ENCODE data around the gene LRRK2.
"Not testable (repeated sequence)": the region's sequence is repeated elsewhere in the genome, so short reads cannot be mapped to it uniquely, and the experiment has no call there.

Gene LRRK2

DNA sequence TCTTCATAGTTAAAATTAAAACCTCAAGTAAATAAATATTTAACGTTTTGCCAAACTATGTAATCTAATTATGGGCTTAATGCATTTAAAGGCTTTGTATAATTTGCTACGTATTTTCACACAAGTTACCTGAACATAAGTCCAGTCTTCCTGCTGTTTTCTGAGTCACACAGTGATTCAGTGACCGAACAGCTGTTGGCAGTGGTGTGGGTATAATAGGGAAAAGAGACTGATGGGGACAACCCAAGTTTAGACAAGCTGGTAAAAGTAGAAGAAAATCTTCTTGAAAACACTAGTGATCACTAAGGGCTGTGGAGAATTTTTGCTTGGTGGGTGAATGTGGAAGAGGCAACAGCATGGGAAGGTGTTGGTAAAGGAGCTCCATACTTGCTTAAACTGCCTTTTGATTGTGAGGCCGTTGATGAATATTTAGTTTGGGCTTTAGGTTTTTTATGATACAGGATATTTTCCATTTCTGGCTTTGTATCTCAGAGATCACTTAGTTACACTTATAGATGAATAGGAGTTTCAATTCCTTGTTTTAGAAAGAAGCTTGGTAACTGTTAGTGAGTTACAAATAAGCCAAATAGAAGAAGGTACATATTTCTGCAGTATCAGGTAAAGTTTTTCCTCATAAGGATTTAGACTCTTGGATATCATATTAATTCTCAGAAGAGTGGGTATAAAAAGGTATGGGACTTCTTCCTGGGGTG is 23.9 kb downstream of the LRRK2 start:
- no peak for DNase-seq (ENCODE audit: low read depth)

DNA sequence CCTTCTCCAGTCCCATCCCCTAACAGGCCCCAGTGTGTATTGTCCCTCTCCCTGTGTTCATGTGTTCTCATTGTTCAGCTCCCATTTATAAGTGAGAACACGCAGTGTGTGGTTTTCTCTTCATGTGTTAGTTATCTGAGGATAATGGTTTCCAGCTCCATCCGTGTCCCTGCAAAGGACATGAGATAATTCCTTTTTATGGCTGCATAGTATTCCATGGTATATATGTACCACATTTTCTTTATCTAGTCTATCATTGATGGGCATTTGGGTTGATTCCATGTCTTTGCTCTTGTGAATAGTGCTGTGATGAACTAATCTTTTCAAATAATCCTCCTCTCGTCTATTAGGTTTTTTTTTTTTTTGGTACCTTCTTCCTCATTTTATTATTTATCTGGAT is 25.9 kb downstream of the LRRK2 start:
- DNase-seq (ENCODE audit: low read depth): not testable (repeated sequence)

DNA sequence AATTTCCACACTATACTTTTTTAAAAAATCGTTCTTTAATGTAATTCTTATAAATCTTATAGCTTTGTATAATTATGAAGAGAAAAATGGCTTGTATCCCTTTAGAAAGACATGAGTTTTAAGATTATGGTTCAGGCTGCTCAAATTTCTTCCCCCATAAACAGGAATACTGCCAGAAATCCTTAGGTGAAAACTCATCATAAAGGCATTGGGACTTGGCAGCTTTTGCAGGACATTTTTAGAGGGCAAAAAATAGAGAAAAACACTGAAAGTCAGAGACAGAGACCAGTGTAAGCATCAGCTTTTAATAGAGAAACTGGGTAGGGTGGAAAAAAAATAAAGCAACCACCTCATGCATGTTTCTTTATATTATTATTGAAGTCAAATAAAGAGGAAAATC is 29.1 kb downstream of the LRRK2 start:
- no peak for DNase-seq (ENCODE audit: low read depth)

DNA sequence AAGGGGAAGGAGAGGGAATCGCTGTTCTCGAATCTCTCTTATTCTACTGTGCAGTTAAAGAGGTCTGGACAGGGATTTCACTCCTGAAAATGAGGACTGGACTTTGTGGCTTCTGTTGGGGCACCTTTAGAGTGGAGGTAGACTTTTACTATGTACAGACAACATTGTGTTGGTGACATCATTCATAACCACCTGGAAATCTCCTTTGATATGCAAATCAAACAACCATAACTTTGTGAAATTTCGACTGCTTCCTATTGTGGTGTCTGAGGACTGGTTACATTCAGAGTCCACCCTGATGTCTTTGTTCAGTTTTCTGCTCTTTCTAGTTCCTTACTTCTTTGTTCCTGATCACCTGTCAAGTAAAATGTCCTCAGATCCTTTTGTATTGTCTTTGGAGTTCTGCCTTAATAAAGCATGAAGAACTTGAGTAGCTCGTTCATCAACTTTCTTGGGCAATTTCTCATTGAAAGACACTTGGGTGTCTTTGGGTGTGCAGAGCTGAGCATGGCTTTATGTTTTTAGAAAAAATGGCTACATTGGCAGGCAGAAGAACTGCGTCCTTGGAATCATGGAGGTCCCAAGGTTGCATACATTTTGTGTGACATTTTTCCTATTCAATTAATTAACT is 29.8 kb downstream of the LRRK2 start:
- no peak for DNase-seq (ENCODE audit: low read depth)

DNA sequence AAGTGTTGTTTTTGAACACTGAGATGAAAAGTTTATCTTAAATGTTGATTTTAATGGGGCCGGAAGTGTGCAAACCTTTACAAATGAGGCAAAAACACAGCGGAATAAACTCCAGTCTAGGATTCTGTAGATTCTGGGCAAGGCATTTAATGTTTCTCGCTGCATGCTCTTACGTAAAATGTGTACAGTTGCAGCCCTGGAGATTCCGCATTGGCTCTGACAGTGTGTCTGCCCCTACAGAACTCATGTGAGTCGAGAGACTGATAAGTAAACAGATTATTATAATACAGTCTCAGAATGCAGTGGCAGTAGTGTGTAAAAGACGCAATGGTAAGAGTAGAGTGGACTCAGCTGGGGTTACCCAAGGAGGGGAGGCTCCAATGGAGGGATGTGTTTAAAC is 33.6 kb downstream of the LRRK2 start:
- DNase-seq (ENCODE audit: low read depth): no peak

DNA sequence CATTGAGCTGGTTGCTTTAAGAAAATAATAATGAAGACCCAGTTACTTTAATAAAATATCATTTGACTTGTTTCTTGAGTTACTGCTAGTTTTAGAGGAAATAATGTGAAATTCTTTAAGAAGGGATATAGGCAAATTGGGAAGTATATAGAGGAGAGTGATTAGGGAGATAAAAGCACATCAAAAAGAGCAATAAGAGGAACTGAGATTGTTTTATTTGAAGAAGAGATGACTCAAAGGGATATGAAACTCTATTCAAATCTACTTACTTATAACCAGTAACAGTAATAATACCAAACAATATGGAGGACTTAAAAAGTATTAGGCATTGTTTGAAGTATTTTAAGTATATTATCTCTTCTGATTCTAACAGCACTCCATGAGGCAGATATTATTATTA is 37.1 kb downstream of the LRRK2 start:
- DNase-seq (ENCODE audit: low read depth): no peak

DNA sequence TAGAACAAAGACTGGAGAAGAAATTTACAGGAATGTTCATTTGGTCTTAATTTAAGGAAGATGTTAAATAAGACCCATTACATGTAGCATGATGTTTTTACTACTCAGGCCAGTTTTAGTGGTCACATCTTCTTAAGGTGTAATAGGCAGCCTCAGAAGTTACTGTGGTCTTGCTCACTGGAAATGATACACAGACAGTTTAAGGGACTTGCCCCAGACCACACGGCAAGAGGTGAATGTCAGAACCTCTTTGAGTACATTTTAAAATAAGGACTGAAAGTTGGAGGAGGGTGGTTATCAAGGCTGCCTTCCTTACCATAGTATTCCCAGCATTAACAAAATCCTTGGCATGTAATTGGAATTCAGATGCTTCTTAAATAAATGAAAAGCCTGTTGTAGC is 37.9 kb downstream of the LRRK2 start:
- no peak for DNase-seq (ENCODE audit: low read depth)

DNA sequence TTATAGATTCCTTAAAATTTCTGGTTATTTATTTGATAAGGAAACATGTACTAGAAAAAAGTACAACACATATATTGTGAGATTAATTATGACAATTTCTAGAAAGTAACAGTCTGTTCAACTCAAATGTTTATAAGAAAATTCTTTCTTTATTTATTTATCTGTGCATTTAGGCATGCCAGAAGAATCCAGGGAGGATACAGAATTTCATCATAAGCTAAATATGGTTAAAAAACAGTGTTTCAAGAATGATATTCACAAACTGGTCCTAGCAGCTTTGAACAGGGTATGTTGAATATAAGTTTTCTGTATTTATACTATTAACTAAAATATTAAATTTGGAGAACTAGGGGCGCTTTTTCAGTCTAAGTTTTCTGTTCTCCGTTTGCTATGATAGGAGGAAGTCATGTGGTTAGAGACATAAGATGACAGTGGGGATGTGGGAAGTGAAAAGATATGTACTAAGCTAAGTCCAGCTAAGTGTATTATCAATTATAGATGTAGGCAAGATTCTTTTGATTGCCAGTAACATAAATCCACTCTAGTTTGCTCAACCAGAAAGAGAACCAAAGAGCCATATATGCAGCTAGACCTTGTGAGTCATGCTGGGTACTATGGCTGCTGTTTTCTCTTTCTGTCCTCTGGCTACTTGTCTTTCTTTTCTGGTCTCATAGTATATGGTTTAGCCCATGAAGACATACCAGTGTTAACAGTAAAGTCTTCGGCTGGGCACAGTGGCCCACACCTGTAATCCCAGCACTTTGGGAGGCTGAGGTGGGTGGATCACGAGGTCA is 39.0 kb downstream of the LRRK2 start:
- DNase-seq (ENCODE audit: low read depth): no peak

DNA sequence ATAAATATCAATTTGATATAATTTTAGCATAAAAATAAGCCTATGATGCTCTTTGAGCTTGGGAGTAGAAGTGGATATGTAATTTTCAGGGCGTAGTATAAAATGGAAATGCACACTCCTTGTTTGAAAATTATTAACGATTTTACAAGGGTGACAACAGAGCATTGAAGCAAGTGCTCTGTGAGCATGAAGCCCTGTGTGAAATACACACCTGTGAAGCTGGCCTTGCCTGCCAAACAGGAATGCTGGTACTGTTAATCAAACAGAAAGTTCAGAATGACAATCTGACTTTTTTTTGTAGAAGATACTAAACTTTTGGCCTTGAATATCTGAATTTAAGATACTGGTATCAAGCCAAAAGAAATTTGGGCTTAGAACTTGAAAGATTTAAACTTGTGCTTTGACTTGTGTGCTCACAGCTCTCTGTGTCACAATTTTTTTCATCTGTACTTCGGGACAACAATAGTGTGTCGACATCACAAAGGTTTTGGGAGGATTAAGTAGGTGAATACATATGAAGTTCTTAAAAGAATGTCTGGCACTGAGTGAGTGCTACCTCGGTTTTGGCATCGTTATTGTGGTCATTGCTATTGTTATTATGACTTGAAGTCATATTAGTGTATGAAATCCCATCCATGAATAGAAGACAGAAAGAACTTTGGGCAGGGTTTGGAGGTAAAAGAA is 47.3 kb downstream of the LRRK2 start:
- no peak for DNase-seq (ENCODE audit: low read depth)

DNA sequence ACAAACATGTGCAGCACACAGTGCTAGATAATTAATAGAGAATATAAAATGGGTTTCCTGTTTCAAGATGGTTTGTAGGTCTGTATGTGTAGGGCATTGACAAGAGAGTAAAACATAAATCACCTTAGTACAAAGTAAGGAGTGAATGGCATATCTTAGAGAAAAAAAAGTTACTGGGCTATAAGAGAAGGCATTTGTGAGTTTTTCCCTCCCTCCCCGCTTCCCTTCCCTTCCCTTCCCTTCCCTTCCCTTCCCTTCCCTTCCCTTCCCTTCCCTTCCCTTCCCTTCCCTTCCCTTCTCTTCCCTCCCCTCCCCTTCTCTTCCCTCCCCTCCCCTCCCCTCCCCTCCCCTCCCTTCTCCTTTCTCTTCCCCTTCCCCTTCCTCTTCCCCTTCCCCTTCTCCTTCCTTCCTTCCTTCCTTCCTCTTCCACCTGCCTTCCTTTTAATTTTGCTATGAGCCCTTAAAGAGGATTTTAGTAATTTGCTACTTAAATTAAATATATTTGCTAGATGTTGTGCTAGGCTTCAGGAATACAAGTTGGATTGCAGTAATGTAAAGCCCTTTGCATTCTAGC is 57.1 kb downstream of the LRRK2 start:
- DNase-seq (ENCODE audit: low read depth): no peak

DNA sequence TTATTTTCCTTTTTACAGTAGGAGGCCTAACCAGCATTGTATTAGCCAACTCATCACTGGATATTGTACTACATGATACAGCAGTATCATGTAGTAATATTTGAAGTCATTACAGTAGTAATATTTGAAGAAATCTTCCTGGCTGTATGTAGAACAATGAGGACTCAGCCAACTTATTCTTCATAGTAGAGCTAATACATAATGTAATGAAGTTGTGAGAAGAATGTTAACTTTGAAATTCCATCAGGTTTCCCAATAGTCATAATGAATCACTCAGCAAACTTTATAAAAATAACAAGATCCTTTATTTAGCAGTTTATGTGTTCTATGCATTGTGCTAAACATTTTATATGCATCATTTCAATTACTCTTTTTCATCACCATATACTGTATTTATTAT is 61.8 kb downstream of the LRRK2 start:
- no peak for DNase-seq (ENCODE audit: low read depth)

DNA sequence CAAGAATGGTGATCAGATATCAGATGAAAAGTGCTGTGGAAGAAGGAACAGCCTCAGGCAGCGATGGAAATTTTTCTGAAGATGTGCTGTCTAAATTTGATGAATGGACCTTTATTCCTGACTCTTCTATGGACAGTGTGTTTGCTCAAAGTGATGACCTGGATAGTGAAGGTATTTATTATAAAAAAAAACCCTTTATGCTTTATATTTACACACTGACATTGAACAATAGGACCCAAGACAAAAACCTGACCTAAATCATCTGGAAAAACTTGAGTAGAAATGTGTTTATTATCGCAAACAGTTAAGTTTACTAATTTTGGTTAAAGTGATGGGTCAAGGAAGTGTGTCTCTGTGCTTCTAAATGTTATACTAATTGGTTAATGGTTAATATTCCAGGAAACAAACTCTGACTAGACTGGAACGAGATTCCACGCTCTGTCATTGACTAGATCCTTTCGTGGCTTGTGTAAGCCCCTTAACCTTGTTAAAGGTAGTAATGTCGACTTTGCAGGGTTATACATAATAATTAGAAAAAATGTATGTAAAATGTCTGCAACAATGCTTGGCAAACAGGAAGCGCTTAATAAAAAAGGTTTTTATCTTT is 62.7 kb downstream of the LRRK2 start:
- DNase-seq (ENCODE audit: low read depth): no peak

DNA sequence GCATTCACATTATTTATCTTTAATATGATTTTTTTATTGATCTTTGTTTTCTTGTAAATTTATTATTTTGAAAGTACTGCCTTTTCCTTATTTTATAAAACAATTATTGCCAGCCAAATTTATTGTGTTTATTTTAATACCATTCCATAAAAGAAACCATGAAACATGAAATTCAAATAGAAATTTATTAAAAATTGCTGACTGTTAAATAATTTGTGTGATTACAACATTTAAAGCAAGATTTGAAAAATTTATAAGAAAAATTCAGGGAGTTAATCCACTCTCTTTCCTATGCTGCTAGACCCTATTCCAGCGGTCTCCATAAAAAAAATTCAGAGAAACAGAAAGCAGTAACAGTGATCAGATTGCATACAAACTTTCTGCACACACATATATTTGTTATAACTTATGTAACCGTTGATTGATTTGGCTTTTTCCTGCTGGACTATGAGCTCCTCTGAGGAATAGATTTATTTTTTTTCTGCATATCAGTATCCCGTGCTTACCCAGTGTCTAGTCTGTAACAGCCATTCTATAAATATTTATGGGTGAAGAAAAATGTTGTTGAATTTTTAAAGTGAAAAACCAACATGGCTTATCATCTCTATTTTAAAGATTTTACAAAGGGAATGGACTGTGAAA is 68.1 kb downstream of the LRRK2 start:
- DNase-seq (ENCODE audit: low read depth): no peak

DNA sequence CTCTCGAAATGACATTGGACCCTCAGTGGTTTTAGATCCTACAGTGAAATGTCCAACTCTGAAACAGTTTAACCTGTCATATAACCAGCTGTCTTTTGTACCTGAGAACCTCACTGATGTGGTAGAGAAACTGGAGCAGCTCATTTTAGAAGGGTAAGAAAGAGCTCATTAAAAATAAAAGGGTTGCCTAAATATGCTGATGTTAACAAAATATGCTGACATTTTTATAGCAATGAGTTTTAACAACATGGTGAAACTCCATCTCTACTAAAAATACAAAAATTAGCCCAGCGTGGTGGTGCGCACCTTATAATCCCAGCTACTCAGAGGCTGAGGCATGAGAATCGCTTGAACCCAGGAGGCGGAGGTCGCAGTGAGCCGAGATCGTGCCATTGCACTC is 73.5 kb downstream of the LRRK2 start:
- no peak for DNase-seq (ENCODE audit: low read depth)

DNA sequence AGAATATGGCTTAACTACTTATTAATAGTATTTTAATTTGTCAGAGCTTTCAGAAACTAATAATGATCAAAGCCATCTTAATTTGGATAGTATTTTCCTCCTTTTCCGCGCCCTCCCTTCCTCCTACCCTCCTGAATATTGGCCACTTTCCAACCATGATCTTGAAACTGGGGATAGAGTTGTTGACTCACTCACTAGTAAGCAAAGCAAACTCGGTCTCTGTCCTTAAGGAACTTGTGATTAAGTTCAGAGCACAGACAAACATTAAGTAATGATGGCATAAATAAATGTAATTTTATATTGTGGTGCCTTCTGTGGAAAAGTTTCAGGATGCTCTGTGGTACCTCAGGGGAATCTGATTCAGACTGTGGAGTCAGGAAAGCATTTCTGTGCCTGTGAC is 75.7 kb downstream of the LRRK2 start:
- DNase-seq (ENCODE audit: low read depth): no peak

DNA sequence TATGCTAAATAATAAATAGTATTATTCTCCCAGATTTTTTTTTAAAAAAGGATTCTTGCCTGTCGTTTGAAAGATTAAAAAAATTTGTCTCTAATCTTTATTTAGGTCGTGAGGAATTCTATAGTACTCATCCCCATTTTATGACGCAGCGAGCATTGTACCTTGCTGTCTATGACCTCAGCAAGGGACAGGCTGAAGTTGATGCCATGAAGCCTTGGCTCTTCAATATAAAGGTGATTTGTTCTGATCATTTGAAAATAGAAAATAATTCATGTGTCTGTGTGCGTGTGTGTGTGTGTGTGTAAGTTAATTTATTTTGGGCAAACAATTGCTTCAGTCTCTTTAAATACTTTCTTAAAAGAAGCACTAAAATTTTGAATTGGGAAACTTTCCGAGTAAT is 84.2 kb downstream of the LRRK2 start:
- DNase-seq (ENCODE audit: low read depth): no peak

DNA sequence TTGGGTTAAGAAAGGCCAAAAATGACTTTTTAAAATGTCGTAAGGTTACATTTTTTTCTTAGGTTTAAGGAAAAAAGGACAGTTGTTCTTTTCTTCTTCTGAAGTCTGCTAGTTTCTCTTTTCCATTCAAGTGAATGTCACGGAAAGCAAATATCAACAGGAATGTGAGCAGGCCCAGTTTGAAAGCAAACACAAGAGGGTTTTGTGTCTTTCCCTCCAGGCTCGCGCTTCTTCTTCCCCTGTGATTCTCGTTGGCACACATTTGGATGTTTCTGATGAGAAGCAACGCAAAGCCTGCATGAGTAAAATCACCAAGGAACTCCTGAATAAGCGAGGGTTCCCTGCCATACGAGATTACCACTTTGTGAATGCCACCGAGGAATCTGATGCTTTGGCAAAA is 85.4 kb downstream of the LRRK2 start:
- DNase-seq (ENCODE audit: low read depth): no peak

DNA sequence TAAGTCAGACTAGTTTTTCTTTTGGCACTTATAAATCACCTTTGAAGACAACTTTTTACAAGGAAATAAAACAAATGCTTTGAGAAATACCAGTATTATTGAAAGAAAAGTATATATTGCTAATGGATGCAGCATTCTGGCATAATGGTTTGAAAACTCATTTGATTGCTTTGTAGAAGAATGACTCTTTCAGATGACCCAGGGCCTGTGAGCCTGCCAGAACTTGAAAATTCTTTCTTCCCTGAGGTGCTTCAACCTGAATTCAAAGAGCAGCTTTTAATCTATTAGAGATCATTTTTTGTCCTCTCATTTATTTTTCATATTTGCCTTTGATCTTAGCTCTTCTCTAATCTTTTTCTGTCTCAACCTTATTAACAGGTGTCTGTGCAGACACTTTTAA is 87.4 kb downstream of the LRRK2 start:
- DNase-seq (ENCODE audit: low read depth): no peak

DNA sequence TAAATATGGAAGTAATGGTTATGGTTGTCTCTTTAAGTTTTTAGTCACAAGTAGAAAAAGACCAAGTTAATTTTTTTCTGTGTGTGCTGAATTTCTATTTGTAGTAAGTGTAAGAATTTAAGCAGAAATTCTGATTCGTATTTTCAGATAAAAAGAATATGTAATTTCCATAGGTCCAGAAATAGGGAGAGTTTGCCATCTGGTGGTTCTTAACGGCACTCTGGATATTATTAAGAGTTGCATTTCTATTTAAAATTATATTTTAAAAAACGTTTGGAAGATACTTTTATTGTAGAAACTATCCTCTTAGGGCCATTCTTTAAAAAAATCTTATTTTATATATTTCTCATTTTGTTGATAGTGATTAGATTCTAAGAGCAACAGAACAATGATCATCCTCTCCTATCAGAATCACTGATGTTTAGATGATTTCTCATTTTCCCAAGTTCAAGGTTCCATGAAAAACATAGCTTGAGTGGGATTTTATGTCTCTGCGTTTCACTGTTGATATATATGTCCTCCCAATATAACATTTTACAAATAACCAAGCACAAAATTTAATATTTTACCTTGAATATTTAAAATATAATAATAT is 88.3 kb downstream of the LRRK2 start:
- no peak for DNase-seq (ENCODE audit: low read depth)

DNA sequence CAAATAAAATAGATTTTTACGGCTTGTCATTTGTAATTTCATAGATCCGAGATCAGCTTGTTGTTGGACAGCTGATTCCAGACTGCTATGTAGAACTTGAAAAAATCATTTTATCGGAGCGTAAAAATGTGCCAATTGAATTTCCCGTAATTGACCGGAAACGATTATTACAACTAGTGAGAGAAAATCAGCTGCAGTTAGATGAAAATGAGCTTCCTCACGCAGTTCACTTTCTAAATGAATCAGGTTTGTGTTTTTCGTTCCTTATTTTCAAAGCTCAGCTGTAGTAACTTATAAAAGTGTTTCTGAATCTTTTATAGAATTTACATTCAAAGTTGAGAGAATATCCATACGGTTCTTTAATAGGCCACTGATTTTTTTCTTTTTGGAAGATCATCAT is 89.1 kb downstream of the LRRK2 start:
- DNase-seq (ENCODE audit: low read depth): no peak

DNA sequence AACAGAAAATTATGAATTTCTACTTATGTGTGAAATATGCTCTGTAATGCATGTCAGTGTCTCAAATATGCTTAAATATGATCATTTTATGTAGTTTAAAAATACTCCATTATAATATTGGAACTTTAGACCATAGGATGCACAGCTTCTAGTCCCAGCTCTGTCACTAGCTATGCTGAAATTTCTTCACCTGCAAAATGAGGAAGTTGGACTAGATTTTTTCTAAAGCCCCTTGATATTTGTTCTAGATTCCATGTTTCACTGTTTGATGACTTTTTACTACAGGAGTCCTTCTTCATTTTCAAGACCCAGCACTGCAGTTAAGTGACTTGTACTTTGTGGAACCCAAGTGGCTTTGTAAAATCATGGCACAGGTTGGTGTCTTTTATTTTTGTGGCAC is 90.1 kb downstream of the LRRK2 start:
- DNase-seq (ENCODE audit: low read depth): no peak
